Thyroid gland (tissue), 4 donors: Measurements from ENCODE around the gene PWP1.

Experiments used
- CTCF ChIP-seq, 6 experiments: fragments of 200-600 bp in 3 of 6; fragments of 450-650 bp in 3 of 6; sonication (generic) in 3 of 6; IDR thresholded peaks; one replicate each; pipeline ENCODE4 v1.5.1; 2016 to 2019; ENCODE audit warnings: antibody characterized with exemption in 6 of 6, mild to moderate bottlenecking in 2 of 6, inconsistent platforms in 1 of 6, moderate library complexity in 1 of 6
- POLR2A ChIP-seq, 2 donors: fragments of 450-650 bp; IDR thresholded peaks; one replicate each; pipeline ENCODE4 v1.6.1; 2017; ENCODE audit warnings: antibody characterized with exemption in 2 of 2, mild to moderate bottlenecking in 2 of 2, moderate library complexity in 1 of 2

GRCh38 chr12:107642240-107642639 lies 43.4 kb upstream of the PWP1 start:
- TF ChIP-seq CTCF (IDR thresholded peaks at IDR 0.05): no peak
- TF ChIP-seq POLR2A (IDR thresholded peaks at IDR 0.05): no peak
